ENCODE measurements around the gene ABCC8. TPM values are rescaled to one million over a fixed set of nuclear protein-coding genes. Genes with fewer than 3 reads are reported as not detected.

ABCC8 gene
- polyA plus RNA-seq, 1 of the 3 experiments (the other 2 are of a cell fraction) = 1.1 TPM

- Histone ChIP-seq H3K9ac (no peak overlapping the region), H3K9me3 (no peaks in the 10 kb centered on the region), H3K4me2 (no peak overlapping the region), H3K27ac (ENCODE audit: low read depth in 2 of 2, low read length in 1 of 2) (no peak overlapping the region), H3K27me3 (ENCODE audit: insufficient read depth) (peaks cover 15% of the 10 kb centered on the region; the same call in 1 of the 2 replicates), H3K4me3 (ENCODE audit: low read depth in 2 of 2, low read length in 1 of 2) (no peak overlapping the region), H4K20me1 (ENCODE audit: insufficient read depth) (no peaks in the 10 kb centered on the region), H3K79me2 (ENCODE audit: insufficient read depth) (no peaks in the 10 kb centered on the region), H2AFZ (ENCODE audit: low read depth) (no peak overlapping the region), H3K9me2 (no peaks in the 10 kb centered on the region), H3K4me1 (ENCODE audit: control insufficient read depth in 1 of 2, insufficient read depth in 2 of 2, low read depth in 1 of 2, low read length in 1 of 2) (peaks cover 0 to 8% of the 10 kb centered on the region in 2 experiments; a peak in 1 of 4 replicates), H3K36me3 (replicated peaks in 1 of 2; ENCODE audit: control insufficient read depth in 1 of 2, insufficient read depth in 2 of 2, low read length in 1 of 2) (no peaks in the 10 kb centered on the region), H3F3A (replicated peaks; ENCODE audit: insufficient read depth) (no peaks in the 10 kb centered on the region)
- 70% methylated on average over 9 of the region's 9 CpGs for WGBS (ENCODE audit: low lambda C conversion rate)
- ChIA-PET POLR2A (no interaction called here), CTCF (interaction anchor here (0.6 to 1.2 kb wide), 4 partner anchors 45 to 75 kb away, joined by 3 to 5 read pairs (median 3); no protein-coding TSS in a partner anchor)
- no peak for TF ChIP-seq EZH2phosphoT487 (IDR thresholded peaks at IDR 0.05; ENCODE audit: borderline replicate concordance, low read depth)
- no peak for TF ChIP-seq FOXJ3 (CRISPR knock-in tag; IDR thresholded peaks at IDR 0.05)
- TF ChIP-seq GATA2 (CRISPR knock-in tag; IDR thresholded peaks at IDR 0.05) = no peak
- no peak for TF ChIP-seq ELF1 (IDR thresholded peaks at IDR 0.05)
- no peak for TF ChIP-seq ZBTB33 (IDR thresholded peaks at IDR 0.05; ENCODE audit: borderline replicate concordance, low read depth)
- no peak for TF ChIP-seq TAF1 (IDR thresholded peaks at IDR 0.05; ENCODE audit: borderline replicate concordance, low read depth, low read length)
- no peak for TF ChIP-seq RAD21 (IDR thresholded peaks at IDR 0.05; ENCODE audit: low read length)
- TF ChIP-seq IRF3 (IDR thresholded peaks at IDR 0.05; ENCODE audit: low read depth, low read length) = no peak
- no peak for TF ChIP-seq MEF2A (IDR thresholded peaks at IDR 0.05; ENCODE audit: borderline replicate concordance, low read depth)
- no peak for TF ChIP-seq USF1 (IDR thresholded peaks at IDR 0.05; ENCODE audit: borderline replicate concordance, low read depth)
- TF ChIP-seq USF2 (IDR thresholded peaks at IDR 0.05; ENCODE audit: borderline replicate concordance, low read depth, low read length) = no peak
- no peak for TF ChIP-seq SMC3 (IDR thresholded peaks at IDR 0.05; ENCODE audit: low read depth, low read length)
- no peak for TF ChIP-seq RFX5 (IDR thresholded peaks at IDR 0.05; ENCODE audit: low read length)
- no peak for TF ChIP-seq GABPA (IDR thresholded peaks at IDR 0.05; ENCODE audit: low read depth)
- TF ChIP-seq JUND (IDR thresholded peaks at IDR 0.05) = no peak
- TF ChIP-seq FOXM1 (IDR thresholded peaks at IDR 0.05; ENCODE audit: low read depth) = no peak
- TF ChIP-seq PBX3 (IDR thresholded peaks at IDR 0.05) = no peak
- no peak for TF ChIP-seq FOSL2 (IDR thresholded peaks at IDR 0.05; ENCODE audit: borderline replicate concordance, low read depth)
- DNase-seq = no peak
Measured at GRCh38 chr11:17459236-17459896, 17.3 kb downstream of the ABCC8 start.

Measured in SK-N-SH (cell line).